ENCODE data around the gene LCP2.

LCP2 gene

GRCh38 chr5:170202117-170202516 lies 95.5 kb downstream of the LCP2 start:
- no peak for DNase-seq

GRCh38 chr5:170201311-170201710 lies 96.3 kb downstream of the LCP2 start:
- DNase-seq = no peak

GRCh38 chr5:170200876-170201275 lies 96.7 kb downstream of the LCP2 start:
- DNase-seq = no peak

All from activated naive CD4-positive, alpha-beta T cell treated with Interleukin-2 at 50 U/mL for 16 hours (primary cell).